ENCODE measurements around the gene PSMD1. TPM values are rescaled to one million over a fixed set of nuclear protein-coding genes. Genes with fewer than 3 reads are reported as not detected.

Gene PSMD1
- total and polyA plus RNA-seq, 12 donors, result 39.8 to 113 (median 94.0) TPM

- 20 to 23% methylated on average over 11 of the region's 11 CpGs for WGBS, 2 donors
- TF ChIP-seq, protein P1, sequence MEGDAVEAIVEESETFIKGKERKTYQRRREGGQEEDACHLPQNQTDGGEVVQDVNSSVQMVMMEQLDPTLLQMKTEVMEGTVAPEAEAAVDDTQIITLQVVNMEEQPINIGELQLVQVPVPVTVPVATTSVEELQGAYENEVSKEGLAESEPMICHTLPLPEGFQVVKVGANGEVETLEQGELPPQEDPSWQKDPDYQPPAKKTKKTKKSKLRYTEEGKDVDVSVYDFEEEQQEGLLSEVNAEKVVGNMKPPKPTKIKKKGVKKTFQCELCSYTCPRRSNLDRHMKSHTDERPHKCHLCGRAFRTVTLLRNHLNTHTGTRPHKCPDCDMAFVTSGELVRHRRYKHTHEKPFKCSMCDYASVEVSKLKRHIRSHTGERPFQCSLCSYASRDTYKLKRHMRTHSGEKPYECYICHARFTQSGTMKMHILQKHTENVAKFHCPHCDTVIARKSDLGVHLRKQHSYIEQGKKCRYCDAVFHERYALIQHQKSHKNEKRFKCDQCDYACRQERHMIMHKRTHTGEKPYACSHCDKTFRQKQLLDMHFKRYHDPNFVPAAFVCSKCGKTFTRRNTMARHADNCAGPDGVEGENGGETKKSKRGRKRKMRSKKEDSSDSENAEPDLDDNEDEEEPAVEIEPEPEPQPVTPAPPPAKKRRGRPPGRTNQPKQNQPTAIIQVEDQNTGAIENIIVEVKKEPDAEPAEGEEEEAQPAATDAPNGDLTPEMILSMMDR (IDR thresholded peaks at IDR 0.05), result no peak
- no peak for DNase-seq
- H3K27me3 ChIP-seq, result peaks cover 0 to 7% (median 0%) of the 10 kb centered on the region in 7 donors
- no peaks in the 10 kb centered on the region for H3K9me3 ChIP-seq
- peaks cover 0 to 19% (median 15%) of the 10 kb centered on the region in 9 donors for H3K4me1 ChIP-seq
- peak overlapping the region in 7 of 10 donors; percentile 41 to 81 (median 67) for H3K27ac ChIP-seq
- intact Hi-C loops (cut with DNase I), result loop anchor here in 3 of 10 donors (2.0 to 10.0 kb wide), 3 partner anchors 90 to 93 kb away; no protein-coding TSS in a partner anchor
- peaks cover 0 to 4% (median 0%) of the 10 kb centered on the region in 9 donors for H3K36me3 ChIP-seq
- no peak for ATAC-seq
- H3K4me3 ChIP-seq, result peak overlapping the region; percentile 62 to 98 (median 84)
Observed at GRCh38 chr2:231197706-231198290, 141.1 kb downstream of the PSMD1 start.

DNA sequence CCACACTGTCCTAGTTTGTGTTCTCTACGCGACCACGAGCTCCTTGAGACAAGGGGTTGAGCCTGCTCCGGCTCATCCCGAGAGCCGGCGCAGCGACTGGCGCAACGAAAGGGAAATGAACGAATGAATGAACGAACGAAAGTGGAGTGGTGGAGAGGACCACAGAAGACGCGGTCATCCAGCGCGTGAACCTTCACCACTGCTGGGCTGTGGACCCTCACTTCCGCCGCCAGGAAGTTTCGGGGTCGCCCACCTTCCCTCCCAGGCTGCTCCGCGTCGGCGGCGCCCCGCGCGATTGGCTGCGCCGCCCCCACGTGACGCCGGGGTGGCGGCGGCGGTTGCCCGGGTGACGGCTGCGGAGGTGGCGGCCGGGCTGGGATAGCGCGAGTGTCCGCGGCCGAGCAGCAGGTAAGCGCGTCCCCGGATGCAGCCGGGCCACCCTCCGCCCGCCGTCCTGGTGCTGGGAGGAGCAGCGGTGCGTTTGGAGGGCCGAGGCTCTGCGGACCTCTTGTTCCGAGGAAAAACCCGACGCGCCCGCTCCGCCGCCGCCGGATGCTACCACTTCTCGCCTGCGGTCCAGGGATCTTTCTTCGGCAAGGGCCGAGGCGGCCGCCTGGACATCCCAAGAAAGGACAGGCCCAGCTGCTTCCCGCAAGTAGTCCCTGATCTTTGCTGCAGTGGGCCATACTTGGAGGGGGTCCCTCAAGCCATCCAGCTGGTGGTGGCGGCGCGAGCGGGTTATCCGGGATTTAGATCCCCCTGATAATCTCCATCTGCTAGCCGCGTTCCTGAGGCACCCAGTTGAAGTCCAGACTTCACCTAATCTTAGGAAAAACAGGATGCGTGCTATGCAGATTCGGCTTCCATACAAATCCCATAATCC is 141.9 kb downstream of the PSMD1 start, which contains the start of gene ARMC9:
ARMC9 (plus strand) TSS at position 341 of the 883 bp plus-strand sequence. CDS start 7,608 bp downstream, outside the sequence.
- Histone ChIP-seq H3K27ac (peak within 1 kb of the TSS in 7 of 10 donors; percentile 41 to 81 (median 67)), H3K4me1 (peaks cover 0 to 18% (median 15%) of the 10 kb centered on the region in 9 donors), H3K27me3 (peaks cover 0 to 4% (median 0%) of the 10 kb centered on the region in 7 donors), H3K9me3 (no peaks in the 10 kb centered on the region), H3K36me3 (peaks cover 0 to 4% (median 0%) of the 10 kb centered on the region in 9 donors), H3K4me3 (peak within 1 kb of the TSS; percentile 62 to 98 (median 84))
- TF ChIP-seq, protein P1 (IDR thresholded peaks at IDR 0.05), result no peak
- 0 to 1% methylated on average over 83 of the region's 83 CpGs for WGBS, 2 donors
- peak; percentile 67 to 77 for DNase-seq
- intact Hi-C loops (cut with DNase I), result loop anchor here in 3 of 10 donors (2.0 to 10.0 kb wide), 3 partner anchors 91 to 94 kb away; no protein-coding TSS in a partner anchor
- peak; percentile 96 to 99 (median 96) for ATAC-seq

GRCh38 chr2:231199219-231199618 is 142.6 kb downstream of the PSMD1 start:
- TF ChIP-seq, protein P1 (IDR thresholded peaks at IDR 0.05), result no peak
- WGBS, 2 donors, result 42 to 46% methylated on average over 5 of the region's 5 CpGs
- Histone ChIP-seq H3K27me3 (peaks cover 0 to under 1% (median 0%) of the 10 kb centered on the region in 7 donors), H3K4me1 (peaks cover 0 to 18% (median 15%) of the 10 kb centered on the region in 9 donors), H3K4me3 (peak overlapping the region in 9 of 10 donors; percentile 62 to 98 (median 85)), H3K27ac (peak overlapping the region in 1 of 10 donors; percentile 59), H3K36me3 (peaks cover 0 to 4% (median 0%) of the 10 kb centered on the region in 9 donors), H3K9me3 (no peaks in the 10 kb centered on the region)
- ATAC-seq (no peak), DNase-seq (no peak)
- intact Hi-C loops (cut with DNase I), result loop anchor here in 3 of 10 donors (2.0 to 10.0 kb wide), 3 partner anchors 92 to 94 kb away; no protein-coding TSS in a partner anchor
